GM12878 (cell line): ENCODE measurements around the gene ADAR. TPM values are rescaled to one million over a fixed set of nuclear protein-coding genes. Genes with fewer than 3 reads are reported as not detected.

ENCODE experiments used
- BCL11A ChIP-seq: IDR thresholded peaks from 2 replicates; pipeline ENCODE4 v1.6.1; 2011; ENCODE audit warnings: low read depth, low read length
- BCL3 ChIP-seq: IDR thresholded peaks from 2 replicates; pipeline ENCODE4 v1.6.1; 2011; ENCODE audit warnings: borderline replicate concordance, low read depth, mild to moderate bottlenecking, moderate library complexity, low read length; ENCODE audit not compliant: insufficient read depth, poor library complexity, severe bottlenecking
- BHLHE40 ChIP-seq, 2 experiments: fragments of 450-650 bp in 1 of 2; IDR thresholded peaks; 2 replicates each; pipeline ENCODE4 v1.6.1; 2011 to 2017; ENCODE audit warnings: low read depth in 2 of 2, borderline replicate concordance in 1 of 2, improper control_type of control experiment in 1 of 2, low read length in 1 of 2, mild to moderate bottlenecking in 1 of 2
- CUX1 ChIP-seq: IDR thresholded peaks from 2 replicates; pipeline ENCODE4 v1.6.1; 2012; ENCODE audit warnings: improper control_type of control experiment, low read depth, low read length; ENCODE audit not compliant: insufficient replicate concordance
- FOXM1 ChIP-seq: IDR thresholded peaks from 2 replicates; pipeline ENCODE4 v1.6.1; 2012; ENCODE audit warnings: low read depth, mild to moderate bottlenecking, inconsistent platforms, low read length, moderate library complexity
- IKZF2 ChIP-seq, 2 experiments: fragments of 450-650 bp; IDR thresholded peaks; 2 replicates each; pipeline ENCODE4 v1.6.1; 2017; ENCODE audit warnings: mild to moderate bottlenecking in 2 of 2, moderate library complexity in 2 of 2
- LARP7 ChIP-seq: fragments of 450-650 bp; IDR thresholded peaks from 2 replicates; pipeline ENCODE4 v1.6.1; 2017; ENCODE audit warnings: mild to moderate bottlenecking
- MTA3 ChIP-seq: IDR thresholded peaks from 2 replicates; pipeline ENCODE4 v1.6.1; 2012; ENCODE audit warnings: low read length, inconsistent platforms, borderline replicate concordance
- PML ChIP-seq: IDR thresholded peaks from 2 replicates; pipeline ENCODE4 v1.6.1; 2012; ENCODE audit warnings: low read length, inconsistent platforms
- PRDM15 ChIP-seq: fragments of 450-650 bp; formaldehyde crosslinking; IDR thresholded peaks from 2 replicates; pipeline ENCODE4 v1.4.0; 2020; ENCODE audit warnings: mild to moderate bottlenecking, moderate library complexity
- TCF3 ChIP-seq: IDR thresholded peaks from 2 replicates; pipeline ENCODE4 v1.6.1; 2012; ENCODE audit warnings: low read depth, mild to moderate bottlenecking, low read length, borderline replicate concordance; ENCODE audit not compliant: insufficient read depth
- polyA plus RNA-seq, 11 experiments: library from polyadenylated mRNA; depleted of rRNA in 4 of 11; unstranded in 6 of 11; stranded (reverse) in 5 of 11; fragments of >200 nt; fragmentation: Nextera tagmentation in 4 of 11; fragmentation: Illumina TruSeq in 1 of 11; extraction: Ambion mirVana in 4 of 11; extraction: Trizol in 1 of 11; gene quantifications; 1 replicate in 1 of 11; 2 replicates in 10 of 11; pipeline versions ENCODE4 v1.2.1 to v1.2.3, GENCODE V29; 2011 to 2016; ENCODE audit warnings: inconsistent platforms in 2 of 11, missing spikeins in 2 of 11, low read depth in 1 of 11
- total RNA-seq, 4 experiments: library from RNA; depleted of rRNA in 3 of 4; stranded (reverse); fragments of >200 nt in 3 of 4; fragmentation: Illumina TruSeq in 1 of 4; extraction: Trizol in 1 of 4; gene quantifications; 2 replicates each; pipeline versions ENCODE4 v1.2.1 to v1.2.3, GENCODE V29; 2013 to 2021

ADAR gene
- total and polyA plus RNA-seq, 10 of the 15 experiments (the other 5 are each of a cell fraction or from before 2014, with no cell fraction given) = 55.5 to 413 (median 176) TPM

GRCh38 chr1:154609398-154610380 is 1.7 kb upstream of the ADAR start (continued):
- TF ChIP-seq FOXM1 (0 out of 2 replicates have a peak, but pooled peaks have one; percentile 16), BCL11A (0 out of 2 replicates have a peak, but pooled peaks have one; percentile 18), PML (no peak), MTA3 (0 out of 2 replicates have a peak, but pooled peaks have one; percentile 17), IKZF2 (IDR thresholded peaks at IDR 0.05) (peak in 1 of 2 experiments; percentile 15; a peak in 1 of 4 replicates), CUX1 (no peak), TCF3 (peak; percentile 54; the same call in 1 of the 2 replicates), BHLHE40 (IDR thresholded peaks at IDR 0.05; ENCODE audit: borderline replicate concordance in 1 of 2, low read depth in 2 of 2, low read length in 1 of 2) (peak in 1 of 2 experiments; percentile 24; a peak in 1 of 4 replicates), PRDM15 (CRISPR knock-in tag) (no peak), BCL3 (no peak), LARP7 (0 out of 2 replicates have a peak, but pooled peaks have one; percentile 8)
- TF ChIP-seq, all 136 proteins: peak for 16
